GM21825 (cell line): ENCODE results near the gene ADISSP.

Experiments used
- ATAC-seq: cut with Tn5 transposase; IDR thresholded peaks from one replicate; pipeline ENCODE4 v1.9.1; 2021; ENCODE audit warnings: mild to moderate bottlenecking, moderate library complexity; ENCODE audit not compliant: unreplicated experiment

Gene ADISSP

GRCh38 chr20:3739926-3740451 is 27.6 kb downstream of the ADISSP start:
- ATAC-seq: no peak

- no peak for ATAC-seq
These were observed 28.3 kb downstream of the ADISSP start for GRCh38 chr20:3739054-3739925.

GRCh38 chr20:3738111-3739053 is 29.2 kb downstream of the ADISSP start:
- no peak for ATAC-seq

- ATAC-seq: no peak
These were observed 31.8 kb downstream of the ADISSP start for GRCh38 chr20:3735768-3736167.

GRCh38 chr20:3734111-3734843 is 33.3 kb downstream of the ADISSP start:
- no peak for ATAC-seq

GRCh38 chr20:3733119-3733995 is 34.2 kb downstream of the ADISSP start:
- ATAC-seq: no peak

- no peak for ATAC-seq
These were observed 35.0 kb downstream of the ADISSP start, which contains the start of gene HSPA12B for GRCh38 chr20:3732327-3733118. TSS of gene HSPA12B (plus strand) at chr20:3732685. CDS start at chr20:3738675, 5,990 bp downstream.

GRCh38 chr20:3731944-3732326 is 35.6 kb downstream of the ADISSP start:
- ATAC-seq: no peak

GRCh38 chr20:3730803-3731672 is 36.5 kb downstream of the ADISSP start:
- ATAC-seq: no peak

GRCh38 chr20:3729811-3730540 is 37.6 kb downstream of the ADISSP start:
- ATAC-seq: no peak

- no peak for ATAC-seq
These were observed 38.2 kb downstream of the ADISSP start for GRCh38 chr20:3729378-3729777.

- no peak for ATAC-seq
These were observed 38.7 kb downstream of the ADISSP start for GRCh38 chr20:3728876-3729275.

GRCh38 chr20:3728354-3728753 is 39.2 kb downstream of the ADISSP start:
- ATAC-seq: no peak

GRCh38 chr20:3727401-3728021 is 40.0 kb downstream of the ADISSP start:
- no peak for ATAC-seq

GRCh38 chr20:3724356-3724755 is 43.2 kb downstream of the ADISSP start:
- ATAC-seq: no peak

- ATAC-seq: no peak
These were observed 44.3 kb downstream of the ADISSP start for GRCh38 chr20:3723284-3723683.

- ATAC-seq: no peak
These were observed 45.6 kb downstream of the ADISSP start for GRCh38 chr20:3721912-3722311.
